Mesangial cell (primary cell): ENCODE measurements around the gene HRK. TPM values are rescaled to one million over a fixed set of nuclear protein-coding genes. Genes with fewer than 3 reads are reported as not detected.

Experiments
- total RNA-seq: library from RNA; depleted of rRNA; stranded (reverse); fragments of >200 nt; gene quantifications from 2 replicates; pipeline ENCODE4 v1.2.3, GENCODE V29; 2015

HRK gene
- under 0.01 TPM in 1 of 2 replicates, not detected in the other for total RNA-seq

GRCh38 chr12:116881325-116881876 is at the start of gene HRK:
Gene HRK (minus strand): TSS chr12:116881441. CDS start chr12:116881307, 134 bp downstream.

GRCh38 chr12:116910645-116911451 is 29.6 kb upstream of the HRK start, which contains the start of gene FBXW8:
Gene FBXW8 (plus strand): TSS chr12:116910950. CDS start chr12:116911038, 88 bp downstream.

Other genes with a start within 250 kb of the HRK start
- gene SPRING1, start 143.4 kb downstream of the HRK start, total RNA-seq, result 31.8 and 46.6 TPM in 2 replicates
- 6.2 and 7.5 TPM in 2 replicates for gene RNFT2, start 143.1 kb downstream of the HRK start, total RNA-seq
- 14.2 and 24.2 TPM in 2 replicates for gene FBXW8, start 29.5 kb upstream of the HRK start, total RNA-seq
- 0.98 TPM in 1 of 2 replicates, not detected in the other for gene TESC, start 218.0 kb upstream of the HRK start, total RNA-seq